Adrenal gland (tissue), 12 donors: ENCODE results near the gene CREB5. TPM values are rescaled to one million over a fixed set of nuclear protein-coding genes. Genes with fewer than 3 reads are reported as not detected.

Experiments used
- DNase-seq, 7 donors: peaks; one replicate each; pipeline ENCODE4 v3.0.0-alpha.2; 2019 to 2020
- H3K27ac ChIP-seq, 5 donors: fragments of 200-600 bp; sonication (generic) in 4 of 5; 1 replicate in 3 of 5; 2 replicates in 2 of 5; pipeline versions ENCODE4 v1.5.1 to v1.8.0; 2016 to 2020; ENCODE audit warnings: mild to moderate bottlenecking in 1 of 5
- H3K27me3 ChIP-seq: fragments of 200-600 bp; 2 replicates; pipeline ENCODE4 v1.8.0; 2021
- H3K36me3 ChIP-seq, 2 donors: fragments of 200-600 bp; replicated peaks in 1 of 2; 1 replicate in 1 of 2; 2 replicates in 1 of 2; pipeline versions ENCODE4 v1.5.1 to v1.8.0; 2018 to 2022
- H3K4me1 ChIP-seq, 2 donors: fragments of 200-600 bp; replicated peaks in 1 of 2; 1 replicate in 1 of 2; 2 replicates in 1 of 2; pipeline versions ENCODE4 v1.5.1 to v1.8.0; 2018 to 2021
- H3K4me3 ChIP-seq, 4 donors: fragments of 200-600 bp; sonication (generic) in 3 of 4; one replicate each; pipeline ENCODE4 v1.5.1; 2016 to 2018
- H3K9me3 ChIP-seq, 3 donors: fragments of 200-600 bp; sonication (generic) in 1 of 3; replicated peaks in 1 of 3; 1 replicate in 2 of 3; 2 replicates in 1 of 3; pipeline versions ENCODE4 v1.5.1 to v1.8.0; 2016 to 2021
- POLR2A ChIP-seq, 2 donors: fragments of 450-650 bp; IDR thresholded peaks; one replicate each; pipeline ENCODE4 v1.6.1; 2017; ENCODE audit warnings: antibody characterized with exemption in 2 of 2, mild to moderate bottlenecking in 2 of 2, moderate library complexity in 1 of 2
- WGBS, 4 donors: extraction: QIAGEN DNeasy Blood & Tissue Kit in 2 of 4; methylation state at CpG; one replicate each; pipeline versions ENCODE4 v1.1.5 to v1.1.7; 2013 to 2017; 5-methylcytosine and 5-hydroxymethylcytosine counted together
- intact Hi-C, 2 donors: fragments of 100-400 bp; cut with DNase I; formaldehyde crosslinking; loops; one replicate each; pipeline versions ENCODE4 v1.14.1 to v1.15.0; 2022 to 2023
- polyA plus RNA-seq, 3 donors: library from polyadenylated mRNA; stranded (reverse); fragments of 200-250 nt in 2 of 3; fragments of 350-450 nt in 1 of 3; fragmentation: Illumina TruSeq in 1 of 3; extraction: RNeasy Lipid Tissue Mini Kit (QIAGEN cat#74804) in 1 of 3; gene quantifications; one replicate each; pipeline ENCODE4 v1.2.3, GENCODE V29; 2013 to 2014
- total RNA-seq, 9 donors: library from RNA; depleted of rRNA in 4 of 9; stranded (reverse); fragments of >200 nt in 4 of 9; fragments of 120-200 nt in 1 of 9; fragmentation: NEBNext Ultra II Directional in 1 of 9; extraction: Animal tissue kit (Norgen Biotek cat#: 25700) in 1 of 9; gene quantifications; one replicate each; pipeline versions ENCODE4 v1.1.0 to v1.2.4, GENCODE V29; 2013 to 2023
- TF ChIP-seq, protein P1 (sequence below), 6 experiments: fragments of 450-650 bp in 4 of 6; fragments of 200-600 bp in 2 of 6; sonication (generic) in 1 of 6; IDR thresholded peaks; 1 replicate in 5 of 6; 2 replicates in 1 of 6; pipeline versions ENCODE4 v1.5.1 to v1.8.0; 2016 to 2021; ENCODE audit warnings: antibody characterized with exemption in 6 of 6, mild to moderate bottlenecking in 2 of 6, moderate library complexity in 1 of 6
- donor health status: healthy with polysubstance abuse.
- donor health status: Bipolar disorder and iron deficiency.
- donor health status: DM: yes; HTN: yes; CAD: no.
- donor health status: DM: no; HTN: no; CAD: no.
- donor health status: DM: no; HTN: no; CAD: no.
- donor health status: DM: yes; HTN: yes; CAD: no.

CREB5 gene
- total and polyA plus RNA-seq, 12 donors: 0.69 to 5.4 (median 1.3) TPM

DNA sequence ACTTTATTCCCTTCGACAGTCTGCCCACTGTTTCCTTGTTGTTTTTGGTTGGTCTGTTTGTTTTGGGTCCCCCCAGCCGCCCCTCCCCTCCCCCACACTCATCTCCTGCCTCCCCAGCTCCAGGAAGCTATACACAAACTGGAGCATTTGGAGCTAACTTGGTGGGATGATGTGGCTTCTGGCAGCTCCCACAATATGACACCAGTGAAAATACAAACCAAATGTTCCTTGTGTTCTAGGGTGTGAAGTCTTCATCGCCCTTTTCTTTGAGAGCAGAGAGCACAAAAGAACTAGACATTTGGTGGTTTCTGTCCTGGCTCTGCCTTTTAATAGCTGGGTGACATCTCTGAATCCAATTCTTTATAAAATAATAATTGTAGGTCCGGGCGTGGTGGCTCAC lies 33.8 kb downstream of the CREB5 start:
- Histone ChIP-seq H3K27ac (no peak overlapping the region), H3K4me3 (no peak overlapping the region), H3K9me3 (no peaks in the 10 kb centered on the region), H3K4me1 (no peaks in the 10 kb centered on the region), H3K27me3 (no peaks in the 10 kb centered on the region), H3K36me3 (no peaks in the 10 kb centered on the region)
- WGBS, 4 donors: 77 to 83% (median 80%) methylated on average over 5 of the region's 5 CpGs
- DNase-seq: no peak
- TF ChIP-seq POLR2A (IDR thresholded peaks at IDR 0.05): no peak
- TF ChIP-seq, protein P1, sequence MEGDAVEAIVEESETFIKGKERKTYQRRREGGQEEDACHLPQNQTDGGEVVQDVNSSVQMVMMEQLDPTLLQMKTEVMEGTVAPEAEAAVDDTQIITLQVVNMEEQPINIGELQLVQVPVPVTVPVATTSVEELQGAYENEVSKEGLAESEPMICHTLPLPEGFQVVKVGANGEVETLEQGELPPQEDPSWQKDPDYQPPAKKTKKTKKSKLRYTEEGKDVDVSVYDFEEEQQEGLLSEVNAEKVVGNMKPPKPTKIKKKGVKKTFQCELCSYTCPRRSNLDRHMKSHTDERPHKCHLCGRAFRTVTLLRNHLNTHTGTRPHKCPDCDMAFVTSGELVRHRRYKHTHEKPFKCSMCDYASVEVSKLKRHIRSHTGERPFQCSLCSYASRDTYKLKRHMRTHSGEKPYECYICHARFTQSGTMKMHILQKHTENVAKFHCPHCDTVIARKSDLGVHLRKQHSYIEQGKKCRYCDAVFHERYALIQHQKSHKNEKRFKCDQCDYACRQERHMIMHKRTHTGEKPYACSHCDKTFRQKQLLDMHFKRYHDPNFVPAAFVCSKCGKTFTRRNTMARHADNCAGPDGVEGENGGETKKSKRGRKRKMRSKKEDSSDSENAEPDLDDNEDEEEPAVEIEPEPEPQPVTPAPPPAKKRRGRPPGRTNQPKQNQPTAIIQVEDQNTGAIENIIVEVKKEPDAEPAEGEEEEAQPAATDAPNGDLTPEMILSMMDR (IDR thresholded peaks at IDR 0.05): no peak
- intact Hi-C loops: no loop called here

GRCh38 chr7:28447071-28447470 lies 34.8 kb downstream of the CREB5 start:
- H3K27ac ChIP-seq: no peak overlapping the region
- no peaks in the 10 kb centered on the region for H3K27me3 ChIP-seq
- H3K4me1 ChIP-seq: no peaks in the 10 kb centered on the region
- intact Hi-C loops: no loop called here
- no peaks in the 10 kb centered on the region for H3K9me3 ChIP-seq
- WGBS, 4 donors: 95 to 98% (median 96%) methylated on average over 5 of the region's 5 CpGs
- H3K36me3 ChIP-seq: no peaks in the 10 kb centered on the region
- H3K4me3 ChIP-seq: no peak overlapping the region
- TF ChIP-seq, protein P1 (IDR thresholded peaks at IDR 0.05): no peak
- TF ChIP-seq POLR2A (IDR thresholded peaks at IDR 0.05): no peak
- DNase-seq: no peak

DNA sequence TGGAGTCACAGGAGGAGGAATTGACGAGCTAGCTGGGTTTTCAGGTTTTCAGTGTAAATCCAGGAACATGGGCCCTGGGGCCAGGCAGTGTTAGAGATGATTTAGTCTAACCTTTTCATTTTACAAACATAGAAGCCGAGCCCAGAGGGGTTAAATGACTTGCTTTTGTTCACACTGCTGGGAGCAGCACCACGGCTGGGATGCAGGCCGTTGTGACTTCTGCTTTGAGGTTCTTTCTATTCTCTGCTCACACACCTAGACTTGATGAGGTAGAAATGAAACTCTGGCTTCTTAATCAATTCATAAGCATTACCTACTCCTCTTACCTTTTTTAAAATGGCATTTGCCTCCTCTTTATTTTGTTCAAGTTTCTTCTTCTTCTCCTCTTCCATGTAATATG lies 36.4 kb downstream of the CREB5 start:
- no peaks in the 10 kb centered on the region for H3K9me3 ChIP-seq
- no peak for TF ChIP-seq POLR2A (IDR thresholded peaks at IDR 0.05)
- TF ChIP-seq, protein P1 (IDR thresholded peaks at IDR 0.05): no peak
- intact Hi-C loops: no loop called here
- no peaks in the 10 kb centered on the region for H3K4me1 ChIP-seq
- no peak for DNase-seq
- H3K27me3 ChIP-seq: no peaks in the 10 kb centered on the region
- no peaks in the 10 kb centered on the region for H3K36me3 ChIP-seq
- no peak overlapping the region for H3K4me3 ChIP-seq
- no peak overlapping the region for H3K27ac ChIP-seq
- 74 to 85% (median 79%) methylated on average over 4 of the region's 4 CpGs for WGBS, 4 donors

DNA sequence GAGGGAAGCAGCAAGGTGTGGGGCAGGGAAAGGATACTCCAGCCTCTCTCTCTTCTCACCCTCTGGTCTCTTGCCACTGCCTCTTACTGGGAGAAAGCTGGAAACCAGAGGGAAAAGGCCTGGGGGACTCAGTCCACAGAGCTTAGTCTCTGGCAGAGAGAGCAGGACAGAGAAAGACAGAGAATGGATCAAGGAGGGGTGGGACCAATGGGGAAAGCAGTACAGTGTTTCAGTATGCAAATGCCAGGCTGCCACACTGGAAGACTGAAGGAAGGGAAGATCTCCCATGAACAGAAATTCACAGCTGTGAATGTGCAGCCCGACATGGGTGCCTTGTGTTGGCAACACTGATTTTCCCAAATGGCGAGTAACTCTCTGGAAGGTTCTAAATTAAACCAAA lies 40.4 kb downstream of the CREB5 start:
- Histone ChIP-seq H3K27me3 (no peaks in the 10 kb centered on the region), H3K4me1 (no peaks in the 10 kb centered on the region), H3K36me3 (no peaks in the 10 kb centered on the region), H3K27ac (no peak overlapping the region), H3K4me3 (no peak overlapping the region), H3K9me3 (no peaks in the 10 kb centered on the region)
- DNase-seq: no peak
- TF ChIP-seq POLR2A (IDR thresholded peaks at IDR 0.05): no peak
- TF ChIP-seq, protein P1 (IDR thresholded peaks at IDR 0.05): no peak
- WGBS, 4 donors: 68 to 91% (median 78%) methylated on average over 2 of the region's 2 CpGs
- intact Hi-C loops: no loop called here
